GM19372 (cell line): Measurements from ENCODE around the gene SPX.

Experiments
- ATAC-seq: cut with Tn5 transposase; IDR thresholded peaks from one replicate; pipeline ENCODE4 v1.9.1; 2021; ENCODE audit warnings: mild to moderate bottlenecking, low read depth, moderate library complexity; ENCODE audit not compliant: unreplicated experiment

Gene SPX

DNA sequence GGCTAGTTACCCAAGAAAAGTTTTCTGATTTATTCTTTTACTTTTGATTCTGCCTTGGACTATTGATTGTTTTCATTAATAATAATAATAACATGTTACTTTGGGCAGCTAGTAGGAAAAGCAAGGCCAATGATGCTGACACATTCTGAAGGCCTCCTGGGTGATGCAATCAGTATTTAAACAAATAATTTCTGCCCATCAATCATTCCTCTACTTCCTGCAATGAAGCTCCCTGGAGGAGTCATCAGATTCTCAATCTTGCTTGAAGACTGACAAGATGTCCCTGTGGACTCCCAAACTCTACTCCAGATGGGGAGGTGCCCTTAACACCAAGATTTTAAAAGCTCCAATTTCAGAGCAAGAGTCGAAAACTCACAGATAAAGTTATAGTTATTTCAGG lies at the start of gene SPX:
TSS of gene SPX (plus strand) at position 244 of the 400 bp plus-strand sequence. CDS start 177 bp downstream, outside the sequence.
- no peak for ATAC-seq

GRCh38 chr12:21476949-21477348 lies 49.1 kb upstream of the SPX start:
- no peak for ATAC-seq

GRCh38 chr12:21478756-21479455 lies 47.2 kb upstream of the SPX start:
- no peak for ATAC-seq

DNA sequence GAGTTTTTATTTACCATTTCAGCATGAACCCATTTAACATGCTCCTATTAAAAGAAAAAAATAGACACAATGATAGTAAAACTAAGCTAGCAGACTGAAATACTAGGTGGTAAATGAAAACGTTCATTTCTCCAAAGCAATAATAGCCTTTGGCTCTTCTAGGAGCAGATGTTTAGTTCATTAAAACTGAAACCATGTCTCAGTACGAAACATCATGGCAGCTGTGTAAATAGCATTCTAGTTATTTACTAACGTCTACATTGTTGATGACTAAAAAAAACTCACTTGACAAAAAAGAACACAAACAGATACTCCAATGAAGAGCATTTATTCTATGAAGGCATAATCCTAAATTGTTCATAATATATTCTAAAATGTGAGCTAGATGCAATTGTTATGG lies 42.6 kb upstream of the SPX start:
- ATAC-seq, result no peak

GRCh38 chr12:21485998-21486397 lies 40.1 kb upstream of the SPX start:
- ATAC-seq, result no peak

- ATAC-seq, result no peak
Measured at GRCh38 chr12:21499765-21500164, 26.3 kb upstream of the SPX start.

GRCh38 chr12:21500786-21501257 lies 25.3 kb upstream of the SPX start:
- ATAC-seq, result no peak

DNA sequence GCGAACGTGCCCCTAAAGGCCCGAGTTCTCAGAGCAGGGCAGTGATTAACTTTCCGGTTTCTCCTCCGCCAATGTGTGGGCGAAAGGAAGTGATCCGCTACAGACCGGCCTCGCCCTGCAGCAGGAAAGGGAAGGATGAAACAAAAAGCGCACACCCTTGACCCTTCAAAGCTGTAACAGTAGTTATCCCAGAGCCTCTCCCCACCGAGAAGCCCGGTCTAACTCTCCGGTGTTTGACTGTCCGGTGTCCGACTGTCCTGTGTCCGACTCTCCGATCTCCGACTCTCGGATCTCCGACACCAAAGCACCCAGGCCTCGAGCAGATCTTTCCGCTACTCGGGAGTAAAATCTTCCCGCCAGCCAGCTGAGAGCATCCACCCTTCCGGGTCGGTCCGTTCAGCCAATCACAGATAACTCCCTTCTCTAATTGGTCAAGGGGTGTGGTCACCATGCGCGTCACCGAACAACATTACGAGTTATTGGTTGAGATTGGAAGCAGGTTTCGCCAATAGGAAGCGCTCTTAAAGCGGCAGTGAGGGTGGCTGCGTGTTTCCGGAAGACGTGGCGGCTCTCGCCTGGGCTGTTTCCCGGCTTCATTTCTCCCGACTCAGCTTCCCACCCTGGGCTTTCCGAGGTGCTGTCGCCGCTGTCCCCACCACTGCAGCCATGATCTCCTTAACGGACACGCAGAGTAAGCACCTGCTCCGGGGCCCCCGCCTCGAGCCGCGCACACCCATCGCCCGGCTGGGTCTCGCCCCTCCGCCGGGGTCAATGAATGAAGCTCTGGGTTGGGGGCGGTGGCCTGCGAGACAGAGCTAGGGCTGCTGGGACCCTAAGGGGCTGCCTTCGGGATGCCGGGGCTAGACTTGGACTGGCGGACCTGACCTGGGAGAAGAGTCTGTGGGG lies 24.6 kb upstream of the SPX start, which contains the start of the genes GOLT1B and RECQL:
TSS of gene GOLT1B (plus strand) at position 532 of the 906 bp plus-strand sequence. CDS start at position 667, 135 bp downstream.
TSS of gene RECQL (minus strand) at position 378 of the 906 bp plus-strand sequence. CDS start 2,065 bp downstream, outside the sequence.
- peak; percentile 98 for ATAC-seq

DNA sequence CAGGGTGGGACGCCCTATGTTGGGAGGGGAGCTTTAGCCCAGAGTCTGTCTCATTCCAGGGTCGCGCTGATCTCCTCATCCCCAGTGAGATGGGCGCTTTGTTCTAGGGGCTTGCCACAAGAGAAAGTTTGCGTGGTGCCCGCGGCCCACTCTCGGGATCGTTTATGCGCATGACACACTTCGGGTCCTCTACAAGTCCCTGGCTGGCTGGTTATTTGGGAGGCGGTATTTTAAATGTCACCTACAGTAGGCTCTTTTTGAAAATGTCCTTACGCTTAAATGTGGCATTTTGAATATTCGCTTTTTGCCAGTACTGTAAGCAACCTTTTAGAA lies 24.0 kb upstream of the SPX start:
- no peak for ATAC-seq

DNA sequence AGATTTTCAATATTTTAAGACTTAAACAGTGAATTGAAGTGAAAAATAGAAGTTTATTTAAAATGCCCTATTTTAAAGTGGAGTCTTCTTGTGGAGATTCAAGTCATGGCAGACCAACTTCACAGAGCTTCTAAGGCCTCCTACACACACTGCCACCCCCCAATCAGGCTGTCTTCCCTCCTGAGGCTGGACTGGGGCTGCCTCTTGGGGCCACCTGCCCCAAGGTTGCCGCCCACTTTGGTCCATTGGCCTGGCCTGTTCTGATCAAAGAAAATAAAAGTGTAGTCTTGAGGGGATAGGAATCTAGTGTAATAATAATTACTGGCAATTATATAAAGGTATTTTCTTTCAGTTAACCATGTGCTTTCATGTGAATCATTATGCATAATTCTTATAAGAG lies 23.2 kb upstream of the SPX start:
- no peak for ATAC-seq

GRCh38 chr12:21505888-21506287 lies 20.2 kb upstream of the SPX start:
- no peak for ATAC-seq

GRCh38 chr12:21507849-21508248 lies 18.2 kb upstream of the SPX start:
- no peak for ATAC-seq

GRCh38 chr12:21509768-21510167 lies 16.3 kb upstream of the SPX start:
- peak; percentile 97 for ATAC-seq

DNA sequence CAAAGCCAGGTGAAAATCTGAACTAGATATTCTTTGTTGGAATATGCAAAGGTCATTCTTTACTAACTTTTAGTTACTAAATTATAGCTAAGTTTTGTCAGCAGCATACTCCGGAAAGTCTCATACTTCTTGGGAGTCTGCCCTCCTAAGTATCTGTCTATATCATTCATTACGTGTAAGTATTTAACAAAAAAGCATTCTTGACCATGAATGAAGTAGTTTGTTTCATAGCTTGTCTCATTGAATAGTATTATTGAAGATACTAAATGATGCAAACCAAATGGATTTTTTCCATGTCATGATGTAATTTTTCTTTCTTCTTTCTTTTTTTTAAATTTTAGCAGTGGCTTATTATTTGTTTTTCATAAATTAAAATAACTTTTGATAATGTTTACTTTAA lies 9.8 kb upstream of the SPX start:
- ATAC-seq, result no peak

GRCh38 chr12:21518451-21518850 lies 7.6 kb upstream of the SPX start:
- ATAC-seq, result no peak

- ATAC-seq, result no peak
Measured at GRCh38 chr12:21521541-21521940, 4.6 kb upstream of the SPX start.

DNA sequence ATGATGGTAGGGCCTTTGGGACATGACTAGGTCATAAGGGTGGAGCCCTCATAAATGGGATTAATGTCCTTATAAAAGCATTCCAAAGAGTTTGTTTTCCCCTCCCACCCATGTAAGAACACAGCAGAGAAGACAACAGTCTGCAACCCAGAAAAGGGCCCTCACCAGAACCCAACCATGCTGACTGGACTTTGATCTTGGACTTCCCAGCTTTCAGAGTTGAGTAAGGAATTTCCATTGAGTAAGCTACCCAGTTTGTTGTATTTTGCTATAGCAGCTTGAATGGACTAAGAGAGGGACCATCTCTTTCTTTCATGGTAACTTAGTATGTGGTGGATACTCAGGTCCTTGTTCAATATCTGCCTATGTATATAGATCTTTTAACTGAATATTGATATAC lies 2.9 kb upstream of the SPX start:
- no peak for ATAC-seq

- ATAC-seq, result no peak
Measured at GRCh38 chr12:21526721-21527345, 737 bp downstream of the SPX start.

- ATAC-seq, result peak; percentile 86
Measured at GRCh38 chr12:21527451-21528180, 1.5 kb downstream of the SPX start.

DNA sequence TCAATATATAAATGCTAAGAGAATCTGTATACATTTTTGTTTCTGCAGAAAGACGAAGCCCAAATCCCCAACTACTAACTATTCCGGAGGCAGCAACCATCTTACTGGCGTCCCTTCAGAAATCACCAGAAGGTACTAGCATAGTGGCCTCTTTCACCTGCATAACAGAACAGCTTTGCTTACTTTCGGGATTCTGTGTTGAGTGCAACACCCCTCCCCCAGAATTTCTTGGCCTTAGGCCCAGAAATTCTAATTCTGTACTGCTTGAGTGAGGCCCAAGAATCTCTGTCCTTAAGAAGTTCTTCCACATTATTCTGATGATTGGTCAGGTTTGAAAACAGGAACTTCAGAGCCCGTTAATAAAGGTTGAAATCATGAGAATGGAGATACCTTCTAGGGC lies 2.9 kb downstream of the SPX start:
- no peak for ATAC-seq
